ENCODE data around the gene CYSTM1.

- TF ChIP-seq CTCF (IDR thresholded peaks at IDR 0.05): no peak
- TF ChIP-seq POLR2A (IDR thresholded peaks at IDR 0.05): no peak
- no peak for TF ChIP-seq EP300 (IDR thresholded peaks at IDR 0.05)
Measured at GRCh38 chr5:140238756-140239155, 63.8 kb downstream of the CYSTM1 start.
